CD4-positive, alpha-beta T cell (primary cell): Measurements from ENCODE around the gene FOXC1. TPM values are rescaled to one million over a fixed set of nuclear protein-coding genes. Genes with fewer than 3 reads are reported as not detected.

Experiments
- ATAC-seq: fragments of 200-7000 bp; cut with Tn5 transposase; one replicate; pipeline ENCODE4 v1.10.0; 2022; ENCODE audit warnings: mild to moderate bottlenecking; ENCODE audit not compliant: poor library complexity
- CTCF ChIA-PET: fragments of 350-600 bp; sonication (Branson Sonifier 250); formaldehyde crosslinking; loops from one replicate; lab custom pipeline; 2021; ENCODE audit warnings: antibody characterized with exemption, inconsistent platforms; lab: Charles Lee
- POLR2A ChIA-PET: fragments of 350-600 bp; sonication (Branson Sonifier 250); formaldehyde crosslinking; loops from one replicate; lab custom pipeline; 2021; ENCODE audit warnings: antibody characterized with exemption, inconsistent platforms; lab: Charles Lee
- DNase-seq, 14 experiments: peaks; one replicate each; pipeline ENCODE4 v3.0.0-alpha.2; 2013 to 2020; ENCODE audit warnings: mixed read lengths in 2 of 14
- H3K27ac ChIP-seq, 2 donors: one replicate each; pipeline versions ENCODE4 v1.5.1 to v1.7.0; 2013; ENCODE audit warnings: low read length in 2 of 2, low read depth in 1 of 2, mild to moderate bottlenecking in 1 of 2
- H3K27me3 ChIP-seq, 2 experiments: 1 replicate in 1 of 2; 2 replicates in 1 of 2; pipeline versions ENCODE4 v1.6.1 to v1.7.0; 2013; ENCODE audit warnings: low read length in 2 of 2, control low read depth in 1 of 2, mild to moderate bottlenecking in 1 of 2, moderate library complexity in 1 of 2; ENCODE audit not compliant: insufficient read depth in 2 of 2, control insufficient read depth in 1 of 2
- H3K36me3 ChIP-seq: one replicate; pipeline ENCODE4 v1.6.1; 2013; ENCODE audit warnings: low read length, control low read depth; ENCODE audit not compliant: insufficient read depth
- H3K4me1 ChIP-seq: one replicate; pipeline ENCODE4 v1.6.1; 2013; ENCODE audit warnings: low read length, control low read depth; ENCODE audit not compliant: insufficient read depth
- H3K4me3 ChIP-seq: one replicate; pipeline ENCODE4 v1.5.1; 2013; ENCODE audit warnings: mild to moderate bottlenecking, low read length, moderate library complexity
- H3K9me3 ChIP-seq, 2 experiments: 1 replicate in 1 of 2; 2 replicates in 1 of 2; pipeline versions ENCODE4 v1.6.1 to v1.7.0; 2013; ENCODE audit warnings: low read length in 2 of 2, mild to moderate bottlenecking in 2 of 2, control low read depth in 1 of 2, moderate library complexity in 1 of 2; ENCODE audit not compliant: control insufficient read depth in 1 of 2, insufficient read depth in 1 of 2
- H3K27ac Mint-ChIP-seq: one replicate; pipeline ENCODE4 v1.8.0; 2020; ENCODE audit warnings: mixed read lengths
- H3K27me3 Mint-ChIP-seq: one replicate; pipeline ENCODE4 v1.8.0; 2021; ENCODE audit warnings: mixed read lengths
- H3K36me3 Mint-ChIP-seq: one replicate; pipeline ENCODE4 v1.8.0; 2021; ENCODE audit warnings: low read depth, mixed read lengths
- H3K4me1 Mint-ChIP-seq: one replicate; pipeline ENCODE4 v1.8.0; 2021; ENCODE audit warnings: low read depth, mixed read lengths
- H3K4me3 Mint-ChIP-seq: one replicate; pipeline ENCODE4 v1.8.0; 2020; ENCODE audit warnings: mild to moderate bottlenecking, mixed read lengths
- H3K9me3 Mint-ChIP-seq: one replicate; pipeline ENCODE4 v1.8.0; 2020; ENCODE audit warnings: mixed read lengths
- CTCF ChIP-seq: fragments of 200-600 bp; IDR thresholded peaks from one replicate; pipeline ENCODE4 v1.8.0; 2022; ENCODE audit warnings: antibody characterized with exemption, mild to moderate bottlenecking
- intact Hi-C, 2 experiments: fragments of 100-400 bp; cut with DNase I in 1 of 2; cut with micrococcal nuclease in 1 of 2; formaldehyde crosslinking; loops; one replicate each; pipeline versions ENCODE4 v1.15.1 to v1.9.0; 2023 to 2025; cut with DNase I, micrococcal nuclease
- polyA plus RNA-seq, 2 donors: library from polyadenylated mRNA; unstranded; fragments of 120-200 nt; gene quantifications; one replicate each; pipeline ENCODE4 v1.2.1, GENCODE V29; 2013
- total RNA-seq, 174 experiments: library from RNA in 2 of 174; stranded (reverse) in 2 of 174; gene quantifications; one replicate each; pipeline ENCODE4 v1.2.3 and lab custom pipeline; 2021 to 2026

The FOXC1 gene
- total RNA-seq (not detected), total RNA-seq (lab: John Stamatoyannopoulos, UW) (0 to 0.49 (median 0) reads per million in 172 experiments)
- polyA plus RNA-seq (2013, experiment 1 of 2) = not detected
- 0.07 TPM for polyA plus RNA-seq (2013, experiment 2 of 2)

DNA sequence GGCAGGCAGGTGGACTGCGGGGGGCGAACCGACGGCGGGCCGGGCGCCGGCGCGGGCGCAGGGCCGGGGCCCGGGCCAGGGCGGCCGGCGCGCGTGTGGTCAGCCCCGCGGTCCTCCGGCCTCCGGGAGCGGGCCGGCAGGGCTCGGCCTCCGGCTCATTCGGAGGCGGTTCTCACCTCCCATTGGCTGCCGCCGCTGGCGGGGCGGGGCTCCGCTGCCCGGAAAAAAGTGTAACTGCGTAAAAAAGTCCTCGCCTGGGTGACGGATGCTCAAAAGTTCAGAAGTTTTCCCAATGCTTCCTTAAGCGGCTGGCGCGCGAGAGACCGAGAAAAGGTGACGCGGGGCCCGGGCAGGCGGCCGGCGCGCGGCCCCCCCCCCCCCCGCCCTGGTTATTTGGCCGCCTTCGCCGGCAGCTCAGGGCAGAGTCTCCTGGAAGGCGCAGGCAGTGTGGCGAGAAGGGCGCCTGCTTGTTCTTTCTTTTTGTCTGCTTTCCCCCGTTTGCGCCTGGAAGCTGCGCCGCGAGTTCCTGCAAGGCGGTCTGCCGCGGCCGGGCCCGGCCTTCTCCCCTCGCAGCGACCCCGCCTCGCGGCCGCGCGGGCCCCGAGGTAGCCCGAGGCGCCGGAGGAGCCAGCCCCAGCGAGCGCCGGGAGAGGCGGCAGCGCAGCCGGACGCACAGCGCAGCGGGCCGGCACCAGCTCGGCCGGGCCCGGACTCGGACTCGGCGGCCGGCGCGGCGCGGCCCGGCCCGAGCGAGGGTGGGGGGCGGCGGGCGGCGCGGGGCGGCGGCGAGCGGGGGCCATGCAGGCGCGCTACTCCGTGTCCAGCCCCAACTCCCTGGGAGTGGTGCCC, at the start of gene FOXC1:
Gene FOXC1 (plus strand): TSS at position 268 of the 849 bp plus-strand sequence. CDS start 531 bp downstream, at position 799.
- TF ChIP-seq CTCF = no peak
- ChIA-PET CTCF (no interaction called here), POLR2A (no interaction called here)
- Mint-ChIP-seq H3K27ac (no peak within 1 kb of the TSS), H3K27me3 (peaks cover 70% of the 10 kb centered on the region), H3K9me3 (no peaks in the 10 kb centered on the region), H3K4me3 (peak within 1 kb of the TSS; percentile 85), H3K4me1 (peaks cover 62% of the 10 kb centered on the region), H3K36me3 (peaks cover 6% of the 10 kb centered on the region)
- Histone ChIP-seq H3K27ac (no peak within 1 kb of the TSS), H3K9me3 (peaks cover 0 to 40% of the 10 kb centered on the region in 2 experiments), H3K36me3 (no peaks in the 10 kb centered on the region), H3K4me3 (peak within 1 kb of the TSS; percentile 31), H3K27me3 (peaks cover 68 to 77% of the 10 kb centered on the region in 2 experiments), H3K4me1 (peaks cover 72% of the 10 kb centered on the region)
- DNase-seq (peak in 4 of 14 experiments; percentile 32 to 54 (median 44)), ATAC-seq (no peak)
- intact Hi-C loops = loop anchor here in 1 of 2 experiments (10.0 kb wide), 1 partner anchor 835 kb away; no protein-coding TSS in a partner anchor

DNA sequence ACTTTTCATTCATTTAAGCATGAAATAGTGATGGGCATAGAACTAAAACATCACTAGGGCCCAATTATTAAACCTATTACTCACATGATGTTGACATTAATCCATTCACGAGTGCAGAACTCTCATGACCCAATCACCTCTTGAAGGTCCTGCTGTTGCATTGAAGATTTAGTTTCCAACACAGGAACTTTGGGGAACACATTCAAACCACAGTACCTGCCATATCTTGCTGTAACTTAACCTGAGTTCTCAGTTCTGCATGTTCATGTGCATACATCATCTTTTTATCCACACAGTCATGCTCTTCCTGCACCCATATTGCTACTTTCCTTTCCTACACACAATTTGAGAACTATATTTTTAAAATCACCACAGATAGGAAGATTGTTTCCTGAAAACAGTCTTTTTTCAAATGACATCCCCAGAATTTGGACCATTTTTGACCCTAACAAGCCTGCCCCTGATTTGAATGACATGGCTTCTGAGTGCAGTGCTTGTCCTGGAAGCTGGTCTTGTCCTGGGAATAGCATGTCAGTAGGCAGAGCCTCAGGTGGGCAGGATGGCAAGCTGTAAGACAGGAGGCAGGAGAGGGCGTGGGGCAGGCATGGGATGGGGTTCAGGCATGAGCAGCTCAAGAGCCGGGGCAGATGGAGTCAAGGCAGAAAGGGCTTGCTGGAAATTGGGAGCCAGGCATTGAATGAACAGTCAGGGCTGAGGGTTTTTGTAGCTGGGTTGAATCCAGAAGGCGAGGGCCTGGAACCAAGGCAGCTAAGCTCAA, 49.2 kb upstream of the FOXC1 start:
- TF ChIP-seq CTCF = no peak
- no peak for ATAC-seq

DNA sequence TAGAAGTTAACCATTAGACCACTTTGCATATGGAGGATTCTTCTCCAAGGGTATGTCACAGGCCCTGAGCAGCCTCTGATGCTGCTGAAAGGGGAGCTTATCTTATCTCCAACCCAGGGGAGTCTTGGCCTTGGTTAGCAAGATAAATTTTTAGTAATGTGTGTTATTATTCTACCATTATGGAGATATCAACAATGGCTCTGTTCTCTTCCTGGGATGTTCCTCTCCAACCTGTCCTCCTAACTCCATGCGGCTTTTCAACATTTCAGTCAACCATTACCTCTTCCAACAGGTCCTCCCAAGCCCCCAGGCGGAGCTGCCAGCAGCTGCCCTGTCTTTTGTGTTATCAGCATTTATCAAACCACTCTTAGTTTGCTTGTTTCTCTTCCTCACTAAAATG, 48.4 kb upstream of the FOXC1 start:
- no peak overlapping the region for H3K27ac Mint-ChIP-seq
- no peak for DNase-seq
- Histone ChIP-seq H3K9me3 (no peaks in the 10 kb centered on the region), H3K27me3 (peaks cover 0 to 3% of the 10 kb centered on the region in 2 experiments), H3K36me3 (no peaks in the 10 kb centered on the region), H3K4me1 (no peaks in the 10 kb centered on the region), H3K27ac (no peak overlapping the region), H3K4me3 (no peak overlapping the region)
- no peaks in the 10 kb centered on the region for H3K36me3 Mint-ChIP-seq
- no peak overlapping the region for H3K4me3 Mint-ChIP-seq
- ChIA-PET CTCF (interaction anchor here (1.1 kb wide), 1 partner anchor 9 kb away, joined by 3 read pairs; no protein-coding TSS in a partner anchor), POLR2A (no interaction called here)
- no peaks in the 10 kb centered on the region for H3K27me3 Mint-ChIP-seq
- no peak for ATAC-seq
- TF ChIP-seq CTCF = no peak
- H3K9me3 Mint-ChIP-seq = no peaks in the 10 kb centered on the region
- no peaks in the 10 kb centered on the region for H3K4me1 Mint-ChIP-seq
- intact Hi-C loops = no loop called here

More for the DNA sequence above, 49.2 kb upstream of the FOXC1 start:
- Mint-ChIP-seq H3K9me3 (no peaks in the 10 kb centered on the region), H3K27ac (no peak overlapping the region), H3K36me3 (no peaks in the 10 kb centered on the region), H3K4me1 (no peaks in the 10 kb centered on the region), H3K4me3 (no peak overlapping the region), H3K27me3 (no peaks in the 10 kb centered on the region)
- H3K36me3 ChIP-seq = no peaks in the 10 kb centered on the region
- H3K27ac ChIP-seq = no peak overlapping the region
- H3K4me3 ChIP-seq = no peak overlapping the region
- intact Hi-C loops = no loop called here
- DNase-seq = no peak
- peaks cover 0 to 3% of the 10 kb centered on the region in 2 experiments for H3K27me3 ChIP-seq
- CTCF ChIA-PET = interaction anchor here (1.1 kb wide), 1 partner anchor 8 kb away, joined by 3 read pairs; no protein-coding TSS in a partner anchor
- H3K9me3 ChIP-seq = no peaks in the 10 kb centered on the region
- POLR2A ChIA-PET = no interaction called here
- no peaks in the 10 kb centered on the region for H3K4me1 ChIP-seq
